GM18502 (cell line): ENCODE measurements around the gene FPR1.
"Not testable (repeated sequence)": the region's sequence is repeated elsewhere in the genome, so short reads cannot be mapped to it uniquely, and the experiment has no call there.

Experiments used
- ATAC-seq: cut with Tn5 transposase; IDR thresholded peaks from one replicate; pipeline ENCODE4 v1.9.1; 2021; ENCODE audit warnings: mild to moderate bottlenecking; ENCODE audit not compliant: unreplicated experiment, poor library complexity

The FPR1 gene

DNA sequence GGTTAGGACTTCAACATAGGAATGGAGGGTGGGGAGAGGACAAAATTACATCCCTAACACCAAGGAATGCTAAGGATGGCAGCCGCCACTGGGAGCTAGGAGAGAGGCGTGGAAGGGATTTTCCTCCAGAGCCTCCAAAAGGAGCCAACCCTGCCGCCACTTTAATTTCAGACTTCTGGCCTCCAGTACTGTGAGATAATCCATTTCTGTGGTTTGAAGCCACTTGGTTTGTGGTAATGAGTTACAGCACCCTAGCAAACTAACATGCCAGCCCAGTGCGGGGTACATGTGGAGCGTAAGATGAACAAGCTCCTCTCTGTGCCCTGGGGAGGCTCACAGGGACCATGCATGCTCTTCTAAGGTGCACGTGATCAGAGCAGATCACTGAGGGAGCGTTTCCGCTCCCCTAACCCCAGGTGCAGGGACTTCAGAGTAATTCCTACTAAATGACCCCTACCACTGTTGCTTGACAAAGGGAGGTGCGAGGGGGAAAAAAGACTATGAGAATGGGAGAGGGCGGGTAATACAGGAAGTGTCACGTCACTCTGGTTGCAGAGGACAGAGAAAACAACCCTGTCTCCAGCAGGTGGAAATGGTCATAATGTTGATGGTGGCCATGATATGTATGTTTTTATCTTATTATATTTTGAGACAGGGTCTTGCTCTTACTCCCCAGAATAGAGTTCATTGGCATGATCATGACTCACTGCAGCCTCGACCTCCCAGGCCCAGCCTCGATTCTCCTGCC, 12.0 kb downstream of the FPR1 start:
- ATAC-seq: no peak

DNA sequence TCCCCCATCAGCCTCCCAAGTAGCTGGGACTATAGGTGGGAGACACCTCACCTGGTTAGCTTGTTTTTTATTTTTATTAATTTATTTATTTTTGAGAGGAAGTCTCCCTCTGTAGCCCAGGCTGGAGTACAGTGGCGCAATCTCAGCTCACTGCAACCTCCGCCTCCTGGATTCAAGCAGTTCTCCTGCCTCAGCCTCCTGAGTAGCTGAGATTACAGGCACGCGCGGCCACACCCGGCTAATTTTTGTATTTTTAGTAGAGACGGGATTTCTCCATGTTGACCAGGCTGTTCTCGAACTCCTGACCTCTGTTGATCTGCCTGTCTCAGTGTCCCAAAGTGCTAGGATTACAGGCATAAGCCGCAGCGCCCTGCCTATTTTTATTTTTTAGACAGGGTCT, 13.2 kb downstream of the FPR1 start:
- ATAC-seq: not testable (repeated sequence)

DNA sequence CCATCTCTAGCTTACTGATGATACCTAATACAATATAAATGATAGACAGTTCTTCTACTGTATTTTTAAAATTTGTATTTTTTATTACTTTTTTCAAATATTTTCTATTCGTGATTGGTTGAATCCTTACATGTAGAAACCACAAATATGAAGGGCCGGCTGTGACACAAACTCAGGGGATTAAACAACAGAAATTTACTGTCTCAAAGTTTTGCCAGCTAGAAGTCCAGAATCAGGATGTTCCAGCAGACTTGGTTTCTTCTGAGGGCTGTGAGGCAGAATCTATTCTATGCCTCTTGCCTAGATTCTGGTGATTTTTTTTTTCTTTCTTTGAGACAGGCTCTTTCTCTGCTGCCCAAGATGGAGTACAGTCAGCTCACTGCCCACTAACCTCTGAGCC, 13.8 kb downstream of the FPR1 start:
- no peak for ATAC-seq

DNA sequence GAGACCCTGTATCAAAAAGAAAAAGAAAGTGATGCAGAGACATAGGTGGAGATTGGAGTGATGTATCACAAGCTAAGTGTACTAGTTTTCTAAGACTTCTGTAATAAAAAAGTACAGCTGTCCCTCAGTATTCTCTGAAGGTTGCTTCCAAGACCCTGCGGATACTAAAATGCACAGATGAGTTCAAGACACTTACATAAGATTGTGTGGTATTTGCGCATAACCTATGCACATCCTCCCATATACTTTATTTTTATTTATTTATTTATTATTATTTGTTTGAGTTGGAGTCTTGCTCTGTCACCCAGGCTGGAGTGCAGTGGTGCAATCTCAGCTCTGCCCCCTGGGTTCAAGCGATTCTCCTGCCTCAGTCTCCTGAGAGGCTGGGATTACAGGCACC, 14.3 kb downstream of the FPR1 start:
- no peak for ATAC-seq

DNA sequence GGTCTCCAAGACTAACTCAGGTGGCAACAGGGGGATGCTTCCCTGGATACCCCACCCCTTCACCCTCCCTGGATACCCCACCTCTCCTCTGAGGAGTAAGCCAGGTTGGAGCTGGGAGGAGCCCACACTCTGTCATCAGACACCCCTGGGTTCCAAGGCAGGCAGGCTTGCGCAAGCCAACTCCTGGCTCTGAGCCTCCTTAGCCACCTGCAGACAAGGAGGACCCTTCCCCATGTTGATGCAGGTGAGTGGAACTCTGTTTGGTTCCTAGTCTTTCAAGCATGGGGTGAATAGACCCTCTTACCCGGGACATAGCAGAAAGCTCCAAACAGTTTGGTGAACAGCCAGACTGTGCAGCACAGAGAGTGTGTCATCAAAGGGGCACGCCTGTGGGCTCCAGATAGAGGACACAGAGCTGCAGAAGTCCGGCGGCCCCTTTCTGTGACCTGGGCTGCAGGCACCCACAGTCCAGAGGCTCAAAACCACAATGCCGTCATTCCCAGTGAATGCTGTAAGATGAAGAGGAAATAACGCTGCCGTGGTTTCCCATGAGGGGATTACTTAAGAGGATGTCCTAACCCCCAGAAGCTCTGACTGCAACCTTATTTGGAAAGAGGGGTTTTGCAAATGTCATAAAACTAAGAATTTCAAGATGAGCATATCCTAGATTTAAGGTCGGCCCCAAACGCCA, 15.8 kb downstream of the FPR1 start:
- no peak for ATAC-seq

GRCh38 chr19:51733742-51734522, 17.7 kb downstream of the FPR1 start:
- ATAC-seq: no peak

- no peak for ATAC-seq
Observed at GRCh38 chr19:51729781-51730180, 21.9 kb downstream of the FPR1 start.

- ATAC-seq: no peak
Observed at GRCh38 chr19:51727349-51727880, 24.3 kb downstream of the FPR1 start.

- no peak for ATAC-seq
Observed at GRCh38 chr19:51726049-51726448, 25.6 kb downstream of the FPR1 start.

DNA sequence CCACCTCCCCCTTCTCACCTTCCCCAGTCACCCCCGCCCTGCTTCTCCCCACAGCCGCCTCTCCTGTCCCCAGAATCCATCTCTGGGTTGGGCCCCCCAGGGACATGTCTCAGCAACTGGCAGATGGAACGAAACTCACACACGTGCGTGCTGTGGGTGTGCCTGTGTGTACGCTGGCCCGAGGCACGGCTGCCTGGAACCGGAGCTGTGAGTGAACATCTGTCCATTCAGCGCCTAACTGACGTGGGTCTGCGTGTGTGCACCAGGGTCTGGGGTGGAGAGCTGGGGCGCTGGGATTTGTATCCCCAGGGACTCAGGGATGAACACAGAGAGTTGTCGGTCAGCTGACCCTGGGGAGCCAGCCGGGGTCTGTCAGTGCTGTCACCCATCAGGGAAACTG, 27.1 kb downstream of the FPR1 start:
- no peak for ATAC-seq

DNA sequence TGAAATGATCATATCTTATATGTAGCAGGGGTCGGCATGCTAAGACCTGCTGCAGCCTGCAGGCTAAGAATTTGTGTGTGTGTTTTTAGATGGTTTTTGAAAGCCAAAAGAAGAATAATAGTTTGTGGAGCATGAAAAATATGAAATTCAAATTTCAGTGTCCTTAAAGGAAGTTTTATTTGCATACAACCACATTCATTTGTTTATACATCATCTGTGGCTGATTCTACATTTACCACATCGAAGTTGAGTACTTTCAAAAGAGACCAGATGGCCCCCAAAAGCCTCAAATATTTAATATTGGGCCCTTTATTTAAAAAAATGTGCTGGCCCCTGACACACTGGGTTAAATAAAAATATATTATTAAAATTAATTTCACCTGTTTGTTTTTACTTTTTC, 29.2 kb downstream of the FPR1 start:
- no peak for ATAC-seq

- no peak for ATAC-seq
Observed at GRCh38 chr19:51721905-51722304, 29.8 kb downstream of the FPR1 start.

DNA sequence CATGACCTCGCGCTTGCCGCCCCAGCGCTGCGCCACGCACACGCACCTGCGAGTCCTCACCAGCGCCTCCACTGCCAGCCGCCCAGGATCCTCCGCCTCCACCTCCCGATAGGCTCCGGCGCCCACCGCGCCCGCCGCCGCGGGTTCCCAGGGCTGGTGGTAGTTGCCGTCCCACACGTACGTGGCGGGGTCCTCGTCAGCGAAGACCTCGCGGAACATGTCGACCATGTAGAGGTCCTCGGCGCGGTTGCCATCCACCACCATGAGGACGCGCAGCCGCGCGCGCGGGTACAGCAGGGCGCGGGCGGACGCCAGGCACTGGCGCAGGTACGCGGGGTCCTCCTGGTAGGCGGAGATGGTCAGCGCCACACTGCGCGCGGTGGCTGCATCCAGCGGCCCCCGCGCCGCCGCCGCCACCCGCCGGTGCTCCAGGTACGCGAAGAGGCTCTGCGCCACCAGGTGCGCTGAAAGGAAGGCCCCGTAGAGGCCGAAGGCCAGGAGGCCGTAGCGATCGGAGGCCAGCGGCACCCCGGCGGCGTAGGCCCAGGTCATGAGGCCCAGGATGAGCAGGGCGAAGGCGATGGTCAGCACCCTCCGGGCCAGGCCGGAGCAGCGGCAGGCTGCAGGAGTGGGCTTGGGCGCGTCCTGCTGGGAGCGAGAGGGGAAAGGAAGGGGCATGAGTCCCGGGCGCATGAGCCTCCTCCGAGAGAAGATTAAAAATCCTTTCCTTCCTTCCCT, 32.3 kb downstream of the FPR1 start:
- no peak for ATAC-seq

DNA sequence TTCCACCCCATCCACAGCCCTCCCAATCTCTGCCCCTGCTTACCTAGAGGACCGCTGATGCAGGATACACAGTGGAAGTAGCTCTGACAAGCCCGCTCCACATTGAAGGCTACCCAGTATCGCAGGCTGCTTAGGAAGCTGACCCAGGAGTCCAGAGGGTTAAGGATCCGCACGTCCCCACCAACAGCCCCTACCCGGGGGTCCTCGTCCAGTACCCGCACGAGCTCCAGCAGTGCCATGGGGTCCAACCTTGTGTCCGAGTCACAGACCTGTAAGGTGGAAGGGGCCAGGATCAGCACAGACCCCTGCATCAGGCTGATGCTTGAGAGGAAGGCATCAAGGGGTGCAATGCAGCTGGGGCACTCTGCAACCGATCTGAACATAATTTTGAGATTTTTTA, 34.8 kb downstream of the FPR1 start:
- no peak for ATAC-seq

GRCh38 chr19:51715850-51716249, 35.8 kb downstream of the FPR1 start:
- no peak for ATAC-seq

DNA sequence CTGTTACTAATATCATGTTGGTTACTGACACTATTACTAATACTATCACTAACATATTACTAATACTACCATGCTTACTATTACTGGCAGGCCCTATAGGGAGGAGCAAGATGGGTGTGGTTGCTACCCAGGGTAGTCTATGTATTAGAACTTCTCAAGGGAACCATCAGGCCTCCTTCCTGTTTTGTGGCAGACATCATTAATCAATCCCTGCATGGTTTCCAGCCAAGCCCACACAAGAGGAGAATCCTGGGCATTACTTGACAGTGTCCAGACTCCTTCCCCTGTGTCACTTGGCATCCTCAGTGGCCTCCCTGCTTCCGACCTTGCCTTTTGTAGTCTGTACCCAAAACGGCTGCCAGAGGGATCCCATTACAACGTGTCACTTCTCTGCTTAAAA, 36.8 kb downstream of the FPR1 start:
- no peak for ATAC-seq

- no peak for ATAC-seq
Observed at GRCh38 chr19:51713319-51714285, 38.1 kb downstream of the FPR1 start.

GRCh38 chr19:51712461-51713081, 39.1 kb downstream of the FPR1 start:
- ATAC-seq: no peak

DNA sequence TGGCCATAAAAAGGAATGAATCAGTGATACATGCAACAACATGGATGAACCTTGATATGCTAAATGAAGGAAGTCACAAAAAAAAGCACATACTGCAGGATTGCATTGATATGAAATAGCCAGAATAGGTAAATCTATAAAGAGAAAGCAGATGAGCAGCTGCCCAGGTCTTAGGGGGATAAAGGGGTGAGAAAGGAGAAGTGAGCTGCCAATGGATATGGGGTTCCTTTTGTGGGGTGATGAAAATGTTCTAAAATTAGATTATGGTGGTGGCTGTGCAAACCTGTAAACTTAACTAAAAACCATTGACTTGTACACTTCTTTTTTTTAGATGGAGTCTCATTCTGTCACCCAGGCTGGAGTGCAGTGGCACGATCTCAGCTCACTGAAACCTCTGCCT, 40.0 kb downstream of the FPR1 start:
- ATAC-seq: no peak
